ENCODE data around the gene CD200R1L.

GRCh38 chr3:112889357-112889756, 42.7 kb upstream of the CD200R1L start:
- TF ChIP-seq CTCF (IDR thresholded peaks at IDR 0.05) (no peak), POLR2AphosphoS5 (IDR thresholded peaks at IDR 0.05) (no peak), POLR2A (IDR thresholded peaks at IDR 0.05) (no peak)
